Astrocyte of the spinal cord (primary cell): ENCODE measurements around the gene LMLN.

ENCODE experiments used
- DNase-seq: peaks from one replicate; pipeline ENCODE4 v3.0.0; 2011; ENCODE audit warnings: low read depth, low spot score
- H3K4me3 ChIP-seq: 2 replicates; pipeline ENCODE4 v1.5.1; 2011; ENCODE audit warnings: low read depth, mild to moderate bottlenecking, low read length, moderate library complexity
- in situ Hi-C: cut with HindIII; loops from 2 replicates; pipeline ENCODE4 v1.10.0; 2017; ENCODE audit warnings: low sequenced_read_pairs
- TF ChIP-seq, protein P1 (sequence below): IDR thresholded peaks from 2 replicates; pipeline ENCODE4 v1.5.1; 2012; ENCODE audit warnings: low read depth, mild to moderate bottlenecking, low read length, inconsistent platforms

The LMLN gene

GRCh38 chr3:197997936-197998335, 37.9 kb downstream of the LMLN start:
- TF ChIP-seq, protein P1, sequence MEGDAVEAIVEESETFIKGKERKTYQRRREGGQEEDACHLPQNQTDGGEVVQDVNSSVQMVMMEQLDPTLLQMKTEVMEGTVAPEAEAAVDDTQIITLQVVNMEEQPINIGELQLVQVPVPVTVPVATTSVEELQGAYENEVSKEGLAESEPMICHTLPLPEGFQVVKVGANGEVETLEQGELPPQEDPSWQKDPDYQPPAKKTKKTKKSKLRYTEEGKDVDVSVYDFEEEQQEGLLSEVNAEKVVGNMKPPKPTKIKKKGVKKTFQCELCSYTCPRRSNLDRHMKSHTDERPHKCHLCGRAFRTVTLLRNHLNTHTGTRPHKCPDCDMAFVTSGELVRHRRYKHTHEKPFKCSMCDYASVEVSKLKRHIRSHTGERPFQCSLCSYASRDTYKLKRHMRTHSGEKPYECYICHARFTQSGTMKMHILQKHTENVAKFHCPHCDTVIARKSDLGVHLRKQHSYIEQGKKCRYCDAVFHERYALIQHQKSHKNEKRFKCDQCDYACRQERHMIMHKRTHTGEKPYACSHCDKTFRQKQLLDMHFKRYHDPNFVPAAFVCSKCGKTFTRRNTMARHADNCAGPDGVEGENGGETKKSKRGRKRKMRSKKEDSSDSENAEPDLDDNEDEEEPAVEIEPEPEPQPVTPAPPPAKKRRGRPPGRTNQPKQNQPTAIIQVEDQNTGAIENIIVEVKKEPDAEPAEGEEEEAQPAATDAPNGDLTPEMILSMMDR: no peak
- H3K4me3 ChIP-seq: no peak overlapping the region
- no peak for DNase-seq
- in situ Hi-C loops: no loop called here

DNA sequence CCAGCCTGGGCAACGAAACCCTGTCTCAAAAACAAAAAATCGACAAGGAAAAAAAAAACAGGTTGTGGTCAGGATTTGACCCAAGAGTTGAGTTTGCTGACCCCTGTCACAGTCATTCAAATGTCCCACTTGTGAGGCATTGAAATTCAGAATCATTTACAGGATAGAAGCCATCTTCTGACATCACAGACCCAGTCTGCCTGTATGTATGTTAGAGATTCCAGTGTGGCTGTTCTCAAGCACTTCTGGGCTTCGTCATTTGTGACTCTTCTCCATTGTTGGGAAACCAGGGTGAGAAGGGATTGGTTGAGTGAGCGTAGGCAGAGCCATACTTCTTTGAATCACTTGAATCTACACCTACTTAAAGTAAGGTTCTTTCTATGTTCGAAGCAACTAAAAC, 57.1 kb downstream of the LMLN start:
- in situ Hi-C loops: no loop called here
- no peak overlapping the region for H3K4me3 ChIP-seq
- TF ChIP-seq, protein P1: no peak
- DNase-seq: no peak

- no peak overlapping the region for H3K4me3 ChIP-seq
- in situ Hi-C loops: no loop called here
- DNase-seq: no peak
- TF ChIP-seq, protein P1: no peak
These were observed 58.4 kb downstream of the LMLN start for GRCh38 chr3:198018416-198018815.

GRCh38 chr3:198019115-198019514, 59.1 kb downstream of the LMLN start:
- H3K4me3 ChIP-seq: no peak overlapping the region
- DNase-seq: no peak
- TF ChIP-seq, protein P1: no peak
- in situ Hi-C loops: no loop called here

- in situ Hi-C loops: no loop called here
- H3K4me3 ChIP-seq: no peak overlapping the region
- DNase-seq: no peak
- TF ChIP-seq, protein P1: no peak
These were observed 61.3 kb downstream of the LMLN start for GRCh38 chr3:198021320-198021719.

GRCh38 chr3:198022604-198023003, 62.6 kb downstream of the LMLN start:
- no peak overlapping the region for H3K4me3 ChIP-seq
- in situ Hi-C loops: no loop called here
- TF ChIP-seq, protein P1: no peak
- no peak for DNase-seq

- DNase-seq: no peak
- in situ Hi-C loops: no loop called here
- H3K4me3 ChIP-seq: no peak overlapping the region
- TF ChIP-seq, protein P1: no peak
These were observed 65.6 kb downstream of the LMLN start for GRCh38 chr3:198025644-198026043.
